H1 (cell line): Measurements from ENCODE around the gene PTPRO. TPM values are rescaled to one million over a fixed set of nuclear protein-coding genes. Genes with fewer than 3 reads are reported as not detected.

Experiments used
- CTCF ChIA-PET: fragments of 300-600 bp; sonication (Branson Sonifier 250); formaldehyde crosslinking; loops from one replicate; lab custom pipeline; 2021; ENCODE audit not compliant: partially characterized antibody; lab: Charles Lee
- POLR2A ChIA-PET: fragments of 300-600 bp; sonication (Branson Sonifier 250); formaldehyde crosslinking; loops from one replicate; lab custom pipeline; 2021; ENCODE audit warnings: inconsistent platforms; ENCODE audit not compliant: partially characterized antibody; lab: Charles Lee
- DNase-seq, 2 experiments: peaks; one replicate each; pipeline versions ENCODE4 v3.0.0 to v3.0.0-alpha.2; 2010 to 2022; ENCODE audit warnings: low spot score in 2 of 2, low read depth in 1 of 2, mixed read lengths in 1 of 2
- FAIRE-seq: peaks from 2 replicates; lab custom pipeline; 2011; peaks lifted over from hg19 to GRCh38; lab: Jason Lieb, UNC
- H2AFZ ChIP-seq: 2 replicates; pipeline ENCODE4 v1.8.1; 2012; ENCODE audit warnings: low read length, inconsistent platforms
- H2AK5ac ChIP-seq: 2 replicates; pipeline ENCODE4 v1.6.1; 2013; ENCODE audit warnings: low read depth, low read length
- H2BK120ac ChIP-seq: replicated peaks from 2 replicates; pipeline ENCODE3; 2013; ENCODE audit warnings: low read depth, low read length, inconsistent platforms
- H2BK12ac ChIP-seq: 2 replicates; pipeline ENCODE4 v1.6.1; 2013; ENCODE audit warnings: low read depth, low read length
- H2BK15ac ChIP-seq: 2 replicates; pipeline ENCODE4 v1.6.1; 2013; ENCODE audit warnings: low read length
- H2BK20ac ChIP-seq: 2 replicates; pipeline ENCODE4 v1.6.1; 2013; ENCODE audit warnings: low read length
- H2BK5ac ChIP-seq: 2 replicates; pipeline ENCODE4 v1.6.1; 2013; ENCODE audit warnings: low read depth, low read length
- H3K14ac ChIP-seq: 2 replicates; pipeline ENCODE4 v1.6.1; 2013; ENCODE audit warnings: inconsistent platforms; ENCODE audit not compliant: insufficient read length
- H3K18ac ChIP-seq: 2 replicates; pipeline ENCODE4 v1.6.1; 2013; ENCODE audit warnings: low read length; ENCODE audit errors: extremely low read depth
- H3K23ac ChIP-seq: 2 replicates; pipeline ENCODE4 v1.6.1; 2013; ENCODE audit warnings: inconsistent platforms; ENCODE audit not compliant: insufficient read length
- H3K23me2 ChIP-seq: 2 replicates; pipeline ENCODE4 v1.6.1; 2013; ENCODE audit warnings: low read depth, low read length
- H3K27ac ChIP-seq: 2 replicates; pipeline ENCODE4 v1.6.1; 2011; ENCODE audit warnings: low read depth, low read length, inconsistent platforms
- H3K27me3 ChIP-seq, 4 experiments: replicated peaks in 1 of 4; 1 replicate in 1 of 4; 2 replicates in 3 of 4; pipeline versions ENCODE4 v1.6.1 to v1.8.1; 2011 to 2013; ENCODE audit warnings: low read length in 3 of 4, mild to moderate bottlenecking in 3 of 4, inconsistent platforms in 2 of 4, mixed read lengths in 2 of 4, moderate library complexity in 1 of 4; ENCODE audit not compliant: control insufficient read depth in 3 of 4, insufficient read depth in 3 of 4; ENCODE audit errors: extremely low read depth in 1 of 4
- H3K36me3 ChIP-seq, 4 experiments: 2 replicates each; pipeline versions ENCODE4 v1.6.1 to v1.8.1; 2011 to 2013; ENCODE audit warnings: mild to moderate bottlenecking in 4 of 4, low read length in 3 of 4, moderate library complexity in 2 of 4, control low read depth in 1 of 4, inconsistent platforms in 1 of 4; ENCODE audit not compliant: insufficient read depth in 4 of 4, control insufficient read depth in 2 of 4
- H3K4ac ChIP-seq: replicated peaks from 2 replicates; pipeline ENCODE3; 2013; ENCODE audit warnings: low read length, low read depth, mixed read lengths, inconsistent platforms; ENCODE audit not compliant: insufficient read length
- H3K4me1 ChIP-seq, 4 experiments: replicated peaks in 1 of 4; 1 replicate in 1 of 4; 2 replicates in 3 of 4; pipeline versions ENCODE4 v1.6.1 to v1.8.1; 2011 to 2013; ENCODE audit warnings: low read length in 3 of 4, inconsistent platforms in 2 of 4, mixed read lengths in 1 of 4; ENCODE audit not compliant: insufficient read depth in 4 of 4, control insufficient read depth in 3 of 4
- H3K4me2 ChIP-seq, 2 experiments: 2 replicates each; pipeline versions ENCODE4 v1.6.1 to v1.8.1; 2011 to 2013; ENCODE audit warnings: low read depth in 2 of 2, low read length in 2 of 2, control low read depth in 1 of 2, inconsistent platforms in 1 of 2, mild to moderate bottlenecking in 1 of 2; ENCODE audit not compliant: insufficient read depth in 1 of 2
- H3K4me3 ChIP-seq, 4 experiments: fragments of 200-600, 300-600 bp in 1 of 4; sonication (generic), shearing (Covaris generic), sonication (Bioruptor Twin) in 1 of 4; 2 replicates each; pipeline versions ENCODE4 v1.5.1 to v1.8.1; 2011 to 2016; ENCODE audit warnings: low read length in 4 of 4, low read depth in 3 of 4, control low read depth in 2 of 4, inconsistent platforms in 2 of 4, mild to moderate bottlenecking in 2 of 4, mixed read lengths in 1 of 4, moderate library complexity in 1 of 4; ENCODE audit not compliant: insufficient read depth in 2 of 4; ENCODE audit errors: extremely low read depth in 1 of 4
- H3K56ac ChIP-seq: replicated peaks from 2 replicates; pipeline ENCODE3; 2013; ENCODE audit warnings: low read depth, mild to moderate bottlenecking, mixed read lengths, low read length, inconsistent platforms; ENCODE audit not compliant: insufficient read length
- H3K79me1 ChIP-seq: 2 replicates; pipeline ENCODE4 v1.6.1; 2013; ENCODE audit warnings: low read depth, low read length, control low read depth
- H3K79me2 ChIP-seq, 2 experiments: 2 replicates each; pipeline versions ENCODE4 v1.6.1 to v1.8.1; 2012 to 2013; ENCODE audit warnings: low read length in 2 of 2, mild to moderate bottlenecking in 2 of 2, inconsistent platforms in 1 of 2; ENCODE audit not compliant: insufficient read depth in 2 of 2, control insufficient read depth in 1 of 2
- H3K9ac ChIP-seq, 4 experiments: replicated peaks in 1 of 4; 1 replicate in 1 of 4; 2 replicates in 3 of 4; pipeline versions ENCODE4 v1.6.1 to v1.8.1; 2011 to 2013; ENCODE audit warnings: low read depth in 3 of 4, low read length in 3 of 4, control low read depth in 2 of 4, mild to moderate bottlenecking in 2 of 4, moderate library complexity in 2 of 4, inconsistent platforms in 1 of 4; ENCODE audit errors: extremely low read depth in 1 of 4
- H3K9me3 ChIP-seq, 2 experiments: 2 replicates each; pipeline versions ENCODE4 v1.6.1 to v1.8.1; 2012 to 2013; ENCODE audit warnings: mild to moderate bottlenecking in 2 of 2, moderate library complexity in 2 of 2, control low read depth in 1 of 2, inconsistent platforms in 1 of 2, low read depth in 1 of 2, low read length in 1 of 2, mixed read lengths in 1 of 2; ENCODE audit not compliant: insufficient read depth in 2 of 2
- H4K20me1 ChIP-seq, 2 experiments: replicated peaks in 1 of 2; 2 replicates each; pipeline versions ENCODE3 to v1.8.1; 2011 to 2013; ENCODE audit warnings: inconsistent platforms in 2 of 2, low read length in 2 of 2, mild to moderate bottlenecking in 1 of 2; ENCODE audit not compliant: insufficient read depth in 2 of 2, control insufficient read depth in 1 of 2
- H4K5ac ChIP-seq: 2 replicates; pipeline ENCODE4 v1.6.1; 2013; ENCODE audit warnings: low read length, low read depth, mixed read lengths, inconsistent platforms; ENCODE audit not compliant: insufficient read length
- H4K8ac ChIP-seq: 2 replicates; pipeline ENCODE4 v1.8.0; 2013; ENCODE audit warnings: mild to moderate bottlenecking, moderate library complexity, low read length, inconsistent platforms; ENCODE audit not compliant: insufficient read depth; ENCODE audit errors: extremely low read depth
- H4K91ac ChIP-seq: replicated peaks from 2 replicates; pipeline ENCODE3; 2013; ENCODE audit warnings: low read length, mixed read lengths, inconsistent platforms; ENCODE audit not compliant: insufficient read length
- PHF8 ChIP-seq: fragments of 200-600 bp; sonication (generic); conservative IDR thresholded peaks from 2 replicates; pipeline ENCODE4 v1.7.1; 2012; ENCODE audit warnings: low read depth, mild to moderate bottlenecking, inconsistent platforms, low read length, moderate library complexity
- RBBP5 ChIP-seq: IDR thresholded peaks from 2 replicates; pipeline ENCODE4 v1.7.1; 2012; ENCODE audit warnings: low read depth, mild to moderate bottlenecking, inconsistent platforms, low read length, moderate library complexity, borderline replicate concordance
- TAF1 ChIP-seq: IDR thresholded peaks from 2 replicates; pipeline ENCODE4 v1.6.1; 2011; ENCODE audit warnings: mild to moderate bottlenecking, low read depth, low read length
- WGBS, 2 experiments: shearing (Covaris generic) in 1 of 2; methylation state at CpG; one replicate each; pipeline versions ENCODE4 v1.1.6 to v1.1.7; 2013 to 2015; ENCODE audit warnings: low lambda C conversion rate in 2 of 2, mixed read lengths in 2 of 2, inconsistent platforms in 1 of 2, low coverage in 1 of 2, missing lambda C conversion rate in 1 of 2; ENCODE audit not compliant: insufficient replicate concordance in 2 of 2, insufficient coverage in 1 of 2, insufficient read length in 1 of 2; ENCODE audit errors: extremely low coverage in 1 of 2, missing lambda C conversion rate in 1 of 2; 5-methylcytosine and 5-hydroxymethylcytosine counted together
- polyA plus RNA-seq, 7 experiments: library from polyadenylated mRNA; depleted of rRNA in 3 of 7; stranded (reverse) in 5 of 7; unstranded in 2 of 7; fragments of >200 nt in 5 of 7; fragments of 200-250 nt in 2 of 7; gene quantifications; 1 replicate in 5 of 7; 2 replicates in 1 of 7; 4 replicates in 1 of 7; pipeline versions ENCODE4 v1.2.1 to v1.2.3, GENCODE V29; 2011 to 2013; ENCODE audit warnings: missing spikeins in 2 of 7, mixed read lengths in 2 of 7
- total RNA-seq: library from RNA; stranded (reverse); fragmentation: NEBNext Ultra II Directional; extraction: Animal tissue kit (Norgen Biotek cat#: 25700); gene quantifications from 2 replicates; pipeline ENCODE4 v1.2.1, GENCODE V29; 2021

The PTPRO gene
- total and polyA plus RNA-seq, 2 of the 8 experiments (the other 6 are each of a cell fraction or from before 2014, with no cell fraction given): 0.73 to 1.7 TPM

- no peak for FAIRE-seq
- H2BK15ac ChIP-seq: no peak overlapping the region
Measured at GRCh38 chr12:15335959-15336358, 13.7 kb downstream of the PTPRO start.

More at GRCh38 chr12:15335959-15336358, 13.7 kb downstream of the PTPRO start:
- H3K79me2 ChIP-seq: no peaks in the 10 kb centered on the region
- ChIA-PET CTCF (no interaction called here), POLR2A (no interaction called here)
- no peak overlapping the region for H3K4ac ChIP-seq
- peaks cover 0 to 1% (median 0%) of the 10 kb centered on the region in 4 experiments; a peak in 1 of 7 replicates for H3K27me3 ChIP-seq
- no peak overlapping the region for H3K4me2 ChIP-seq
- no peak overlapping the region for H2BK20ac ChIP-seq
- no peak overlapping the region for H2BK120ac ChIP-seq
- no peaks in the 10 kb centered on the region for H3K79me1 ChIP-seq
- H2BK5ac ChIP-seq: no peak overlapping the region
- no peaks in the 10 kb centered on the region for H3K36me3 ChIP-seq
- H4K8ac ChIP-seq: no peak overlapping the region
- H2AFZ ChIP-seq: no peak overlapping the region
- H2AK5ac ChIP-seq: no peak overlapping the region
- no peak overlapping the region for H3K14ac ChIP-seq
- no peak overlapping the region for H4K91ac ChIP-seq
- H3K27ac ChIP-seq: no peak overlapping the region
- no peaks in the 10 kb centered on the region for H3K9me3 ChIP-seq
- no peak overlapping the region for H4K5ac ChIP-seq
- no peak for TF ChIP-seq PHF8
- no peak for TF ChIP-seq TAF1
- no peak for TF ChIP-seq RBBP5
- no peaks in the 10 kb centered on the region for H3K23me2 ChIP-seq
- no peaks in the 10 kb centered on the region for H3K4me1 ChIP-seq
- H3K4me3 ChIP-seq: no peak overlapping the region
- DNase-seq: no peak
- no peak overlapping the region for H3K9ac ChIP-seq
- 87% methylated on average over 2 of the region's 2 CpGs; no CpG with 5 or more reads in 1 of the 2 experiments for WGBS, 2 experiments
- H3K56ac ChIP-seq: no peak overlapping the region
- no peak overlapping the region for H2BK12ac ChIP-seq
- H3K18ac ChIP-seq: no peak overlapping the region
- no peak overlapping the region for H3K23ac ChIP-seq
- H4K20me1 ChIP-seq: no peaks in the 10 kb centered on the region
